Stimulated activated CD4-positive, alpha-beta T cell treated with anti-CD3 and anti-CD28 coated beads, Interleukin-12 subunit alpha, Interleukin-12 subunit beta, amount 100 ng/mL, for 24 hours (primary cell): ENCODE results near the gene PPM1F.
"Not testable (repeated sequence)": the region's sequence is repeated elsewhere in the genome, so short reads cannot be mapped to it uniquely, and the experiment has no call there.

ENCODE experiments used
- DNase-seq, 2 experiments: peaks; one replicate each; pipeline ENCODE4 v3.0.0-alpha.2; 2020; ENCODE audit warnings: low read depth in 2 of 2

The PPM1F gene

DNA sequence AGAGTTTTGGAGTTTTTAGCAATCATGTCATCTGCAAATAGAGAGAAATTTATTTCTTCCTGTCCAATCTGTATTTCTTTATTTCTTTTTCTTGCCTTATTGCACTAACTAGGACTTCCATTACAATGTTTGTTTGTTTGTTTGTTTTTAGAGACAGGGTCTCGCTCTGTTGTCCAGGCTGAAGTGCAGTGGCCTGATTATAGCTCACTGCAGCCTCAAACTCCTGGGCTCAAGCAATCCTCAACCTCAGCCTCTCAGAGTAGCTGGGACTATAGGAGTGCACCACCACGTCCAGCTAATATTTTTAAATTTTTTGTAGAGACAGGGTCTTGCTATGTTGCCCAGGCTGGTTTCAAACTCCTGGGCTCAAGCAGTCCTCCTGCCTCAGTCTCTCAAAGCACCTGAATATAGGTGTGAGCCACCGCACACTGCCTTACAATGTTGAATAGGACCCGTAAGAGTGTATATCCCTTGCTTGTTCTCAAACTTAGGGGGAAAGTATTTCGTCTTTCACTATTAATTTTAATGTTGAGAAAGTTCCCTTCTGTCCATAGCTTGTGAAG lies 55.6 kb downstream of the PPM1F start:
- no peak for DNase-seq

DNA sequence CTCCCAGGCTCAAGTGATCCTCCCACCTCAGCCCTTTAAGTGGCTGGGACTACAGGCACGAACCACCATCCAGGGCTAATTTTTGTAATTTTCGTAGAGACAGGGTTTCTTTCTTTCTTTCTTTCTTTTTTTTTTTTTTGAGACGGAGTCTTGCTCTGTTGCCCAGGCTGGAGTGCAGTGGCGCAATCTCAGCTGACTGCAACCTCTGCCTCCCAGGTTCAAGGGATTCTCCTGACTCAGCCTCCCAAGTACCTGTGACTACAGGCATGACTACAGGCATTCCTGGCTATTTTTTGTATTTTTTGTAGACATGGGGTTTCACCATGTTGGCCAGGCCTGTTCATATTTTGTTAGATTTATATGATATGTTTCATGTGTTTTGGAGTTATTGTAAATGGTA lies 56.4 kb downstream of the PPM1F start:
- DNase-seq = not testable (repeated sequence)

DNA sequence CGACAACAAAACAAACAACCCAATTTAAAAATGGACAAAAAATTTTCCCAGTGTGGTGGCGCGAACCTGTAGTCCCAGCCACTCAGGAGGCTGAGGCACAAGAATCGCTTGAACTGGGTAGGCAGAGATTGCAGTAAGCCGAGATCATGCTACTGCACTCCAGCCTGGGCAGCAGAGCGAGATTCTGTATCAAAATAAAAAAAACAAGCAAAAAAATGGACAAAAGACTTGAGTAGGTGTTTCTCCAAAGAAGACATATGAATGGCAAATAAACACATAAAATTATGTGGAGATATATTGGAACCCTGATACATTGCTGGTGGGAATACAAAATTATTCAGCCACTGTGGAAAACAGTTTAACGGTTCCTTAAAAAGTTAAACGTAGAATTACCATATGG lies 57.8 kb downstream of the PPM1F start:
- no peak for DNase-seq

DNA sequence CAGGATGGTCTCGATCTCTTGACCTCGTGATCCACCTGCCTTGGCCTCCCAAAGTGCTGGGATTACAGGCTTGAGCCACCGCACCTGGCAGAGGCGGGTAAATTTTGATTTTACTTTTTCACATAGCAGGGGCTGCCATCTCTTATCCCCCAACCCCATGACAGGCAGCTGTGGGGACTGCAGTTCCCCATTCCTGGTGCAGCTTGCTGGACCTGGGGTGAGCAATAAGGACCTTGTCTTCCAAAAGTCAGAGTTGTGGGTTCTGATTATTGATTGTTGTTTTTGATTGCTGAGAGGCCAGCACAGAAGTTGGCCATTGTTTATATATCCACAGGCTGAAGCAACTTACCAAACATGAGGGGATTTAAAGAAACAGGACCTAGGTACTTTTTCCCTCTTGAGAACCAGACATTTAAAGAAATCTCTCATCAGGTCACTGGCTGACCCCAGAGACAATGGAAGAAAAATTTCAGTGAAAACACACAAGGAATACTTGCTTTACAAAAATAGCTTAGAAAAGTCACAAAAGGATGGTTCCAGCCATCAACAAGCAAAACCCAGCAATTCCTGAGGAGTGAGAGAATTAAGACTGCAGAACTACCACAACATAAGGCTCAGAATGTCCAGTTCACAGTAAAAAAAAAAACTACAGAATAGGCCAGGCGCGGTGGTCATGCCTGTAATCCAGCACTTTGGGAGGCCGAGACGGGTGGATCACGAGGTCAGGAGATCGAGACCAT lies 63.2 kb downstream of the PPM1F start:
- no peak for DNase-seq

DNA sequence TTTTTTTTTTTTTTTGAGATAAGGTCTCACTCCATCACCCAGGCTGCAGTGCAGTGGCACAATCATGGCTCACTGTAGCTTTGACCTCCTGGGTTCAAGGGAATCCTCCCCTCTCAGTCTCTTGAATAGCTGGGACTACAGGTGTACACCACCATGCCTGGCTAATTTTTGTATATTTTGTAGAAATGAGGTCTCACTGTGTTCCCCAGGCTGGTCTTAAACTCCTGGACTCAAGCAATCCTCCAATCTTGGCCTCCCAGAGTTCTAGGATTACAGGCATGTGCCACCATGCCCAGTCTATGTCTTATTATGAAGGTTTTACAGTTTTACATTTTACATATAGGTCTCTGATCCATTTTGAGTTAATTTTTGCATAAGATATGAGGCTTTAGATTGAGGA lies 64.8 kb downstream of the PPM1F start:
- DNase-seq = no peak

DNA sequence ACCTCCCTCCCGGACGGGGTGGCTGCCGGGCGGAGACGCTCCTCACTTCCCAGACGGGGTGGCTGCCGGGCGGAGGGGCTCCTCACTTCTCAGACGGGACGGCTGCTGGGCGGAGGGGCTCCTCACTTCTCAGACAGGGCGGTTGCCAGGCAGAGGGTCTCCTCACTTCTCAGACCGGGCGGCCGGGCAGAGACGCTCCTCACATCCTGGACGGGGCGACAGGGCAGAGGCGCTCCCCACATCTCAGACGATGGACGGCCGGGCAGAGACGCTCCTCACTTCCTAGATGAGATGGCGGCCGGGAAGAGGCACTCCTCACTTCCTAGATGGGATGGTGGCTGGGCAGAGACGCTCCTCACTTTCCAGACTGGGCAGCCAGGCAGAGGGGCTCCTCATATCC lies 68.7 kb downstream of the PPM1F start:
- not testable (repeated sequence) for DNase-seq

DNA sequence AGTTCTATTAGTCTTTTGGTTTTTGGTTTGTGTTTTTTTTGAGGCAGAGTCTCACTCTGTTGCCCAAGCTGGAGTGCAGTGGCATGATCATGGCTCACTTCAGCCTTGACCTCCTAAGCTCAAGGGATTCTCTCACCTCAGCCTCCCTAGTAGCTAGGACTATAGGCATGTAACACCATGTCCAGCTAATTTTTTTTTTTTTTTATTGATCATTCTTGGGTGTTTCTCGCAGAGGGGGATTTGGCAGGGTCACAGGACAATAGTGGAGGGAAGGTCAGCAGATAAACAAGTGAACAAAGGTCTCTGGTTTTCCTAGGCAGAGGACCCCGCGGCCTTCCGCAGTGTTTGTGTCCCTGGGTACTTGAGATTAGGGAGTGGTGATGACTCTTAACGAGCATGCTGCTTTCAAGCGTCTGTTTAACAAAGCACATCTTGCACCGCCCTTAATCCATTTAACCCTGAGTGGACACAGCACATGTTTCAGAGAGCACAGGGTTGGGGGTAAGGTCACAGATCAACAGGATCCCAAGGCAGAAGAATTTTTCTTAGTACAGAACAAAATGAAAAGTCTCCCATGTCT lies 69.8 kb downstream of the PPM1F start:
- DNase-seq = not testable (repeated sequence)

DNA sequence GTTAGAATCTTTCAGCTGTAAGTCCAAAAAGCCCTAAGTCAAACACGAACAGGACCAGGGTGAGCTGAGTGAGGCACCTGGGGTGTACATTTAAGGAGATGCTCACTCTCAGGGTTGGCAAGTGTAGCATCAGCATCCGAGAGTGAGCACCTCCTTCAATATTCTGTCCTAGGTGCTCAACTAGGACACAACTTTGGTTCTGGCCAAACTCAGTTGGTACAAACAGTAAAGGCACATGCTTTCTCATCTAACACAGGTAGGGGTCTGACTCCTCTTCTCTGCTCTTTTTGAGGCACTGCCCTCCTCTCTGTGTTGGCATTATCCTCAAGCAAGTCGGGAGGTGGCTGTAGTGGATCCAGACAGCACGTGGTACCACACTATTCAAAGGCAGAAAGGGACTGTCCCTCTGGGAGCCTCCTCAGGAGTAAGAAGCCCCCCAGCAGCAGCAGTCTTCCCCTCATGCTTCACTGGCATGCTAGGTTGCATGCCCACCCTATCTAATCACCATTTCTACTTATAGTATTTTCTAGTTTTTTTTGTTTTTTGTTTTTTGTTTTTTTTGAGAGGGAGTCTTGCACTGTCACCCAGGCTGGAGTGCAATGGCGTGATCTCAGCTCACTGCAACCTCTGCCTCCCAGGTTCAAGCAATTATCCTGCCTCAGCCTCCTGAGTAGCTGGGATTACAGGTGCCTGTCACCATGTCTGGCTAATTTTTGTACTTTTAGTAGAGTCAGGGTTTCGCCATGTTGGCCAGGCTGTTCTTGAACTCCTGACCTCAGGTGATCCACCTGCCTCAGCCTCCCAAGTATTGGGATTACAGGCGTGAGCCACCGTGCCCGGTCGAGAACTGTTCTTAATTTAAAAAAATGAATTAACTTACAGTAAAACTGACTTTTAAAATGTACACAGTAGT lies 70.6 kb downstream of the PPM1F start:
- no peak for DNase-seq

DNA sequence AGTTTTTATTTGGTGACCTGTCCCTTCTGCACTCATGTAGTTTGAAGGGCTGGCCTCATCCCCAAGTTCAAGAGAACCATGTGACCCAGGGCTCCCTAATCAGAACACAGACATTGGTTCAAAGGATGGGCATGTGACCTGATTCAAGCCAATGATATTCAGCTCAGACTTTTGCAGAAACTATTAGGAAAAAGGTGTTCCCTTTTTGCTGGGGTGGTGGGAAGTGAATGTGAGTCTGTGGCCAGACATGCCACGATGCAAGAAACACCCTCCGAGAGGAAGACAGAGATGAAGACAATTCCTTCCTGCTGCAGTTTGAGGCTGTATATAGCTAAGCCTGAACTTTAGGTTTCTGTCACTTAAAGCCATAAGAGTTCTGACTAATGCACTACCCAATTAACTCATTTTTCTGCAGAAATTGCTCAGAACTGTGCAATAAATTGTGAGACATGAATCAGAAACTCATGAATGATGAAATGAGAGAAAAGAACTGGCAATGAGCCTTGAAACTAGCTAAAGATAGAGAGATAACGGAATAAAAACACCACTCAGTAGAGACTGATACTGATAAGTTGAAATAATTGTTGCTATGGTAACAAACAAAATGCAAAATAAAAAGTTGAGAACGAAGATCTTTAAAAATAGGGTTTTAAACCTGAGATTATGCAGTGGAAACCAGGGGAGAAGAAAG lies 76.0 kb downstream of the PPM1F start:
- DNase-seq = peak in 1 of 2 experiments; percentile 8

DNA sequence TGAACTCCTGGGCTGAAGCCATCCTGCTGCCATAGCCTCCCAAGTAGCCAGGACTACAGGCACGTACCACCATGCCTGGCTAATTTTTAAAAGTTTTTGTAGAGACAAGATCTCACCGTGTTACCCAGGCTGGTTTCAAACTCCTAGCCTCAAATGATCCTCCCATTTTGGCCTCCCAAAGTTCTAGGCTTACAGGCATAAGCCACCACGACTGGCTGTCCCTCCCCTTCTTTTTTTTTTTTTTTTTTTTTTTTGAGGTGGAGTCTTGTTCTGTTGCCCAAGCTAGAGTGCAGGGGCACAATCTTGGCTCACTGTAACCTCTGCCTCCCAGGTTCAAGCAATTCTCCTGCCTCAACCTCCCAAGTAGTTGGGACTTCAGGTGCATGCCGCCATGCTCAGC lies 77.7 kb downstream of the PPM1F start:
- DNase-seq = not testable (repeated sequence)

DNA sequence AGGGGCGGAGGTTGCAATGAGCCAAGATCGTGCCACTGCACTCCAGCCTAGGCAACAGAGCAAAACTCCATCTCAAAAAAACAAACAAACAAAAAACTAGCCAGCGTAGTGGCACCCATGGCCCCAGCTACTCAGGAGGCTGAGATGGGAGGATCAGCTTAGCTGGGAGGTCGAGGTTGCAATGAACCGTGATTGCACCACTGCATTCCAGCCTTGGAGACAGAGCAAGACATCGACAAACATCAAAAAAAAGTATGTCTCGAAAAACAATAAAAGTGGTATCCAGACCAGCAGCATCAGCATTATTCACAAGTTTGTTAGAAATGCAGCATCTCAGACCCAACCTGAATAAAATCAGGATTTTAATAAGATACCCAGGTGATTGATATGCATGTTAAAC lies 79.0 kb downstream of the PPM1F start:
- DNase-seq = no peak

DNA sequence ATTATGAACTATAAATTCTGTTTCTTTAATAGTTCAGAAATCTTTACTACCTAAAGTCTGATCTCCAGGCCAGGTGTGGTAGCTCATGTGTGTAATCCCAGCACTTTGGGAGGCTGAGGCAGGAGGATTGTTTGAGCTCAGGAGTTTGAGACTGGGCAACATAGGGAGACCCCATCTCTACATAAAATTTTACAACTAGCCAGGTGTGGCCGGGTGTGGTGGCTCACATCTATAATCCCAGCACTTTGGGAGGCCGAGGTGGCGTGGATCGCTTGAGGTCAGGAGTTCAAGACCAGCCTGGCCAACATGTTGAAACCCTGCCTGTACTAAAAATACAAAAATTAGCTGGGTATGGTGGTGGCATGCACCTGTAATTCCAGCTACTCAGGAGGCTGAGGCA lies 79.9 kb downstream of the PPM1F start:
- not testable (repeated sequence) for DNase-seq
